ENCODE measurements around the gene ARG1.

- TF ChIP-seq POLR2A (IDR thresholded peaks at IDR 0.05) = no peak
- no peak for TF ChIP-seq CTCF (IDR thresholded peaks at IDR 0.05)
- no peak for TF ChIP-seq POLR2AphosphoS5 (IDR thresholded peaks at IDR 0.05; ENCODE audit: insufficient read depth in 1 of 2, low read depth in 1 of 2)
Measured at GRCh38 chr6:131575834-131576478, 2.9 kb downstream of the ARG1 start.
